ENCODE data around the gene ADAM23.

DNA sequence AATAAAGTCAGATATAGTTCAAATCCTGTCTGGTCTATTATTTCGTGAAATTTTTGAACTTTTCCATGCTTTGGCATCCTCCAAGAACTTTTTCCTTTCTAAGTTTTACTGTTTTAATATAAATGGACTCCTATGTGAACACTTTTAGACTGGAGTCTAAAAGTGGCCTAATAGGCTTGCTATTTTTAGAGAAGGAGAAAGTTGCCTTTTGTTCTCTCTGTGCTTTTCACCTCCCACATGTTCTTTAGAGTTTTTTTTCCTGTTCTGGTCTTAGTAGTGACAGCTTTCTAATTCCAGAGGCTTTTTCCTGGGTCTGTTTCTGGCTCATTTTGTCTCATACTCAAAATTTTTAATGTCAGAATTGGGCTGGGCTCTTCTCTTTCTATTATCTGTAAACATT, 72.2 kb downstream of the ADAM23 start:
- TF ChIP-seq POLR2AphosphoS5 (IDR thresholded peaks at IDR 0.05; ENCODE audit: low read depth) (no peak), STAT1 (IDR thresholded peaks at IDR 0.05; ENCODE audit: unreplicated experiment) (no peak), CTCF (conservative IDR thresholded peaks at IDR 0.05; ENCODE audit: low read depth in 2 of 2) (no peak), EZH2 (IDR thresholded peaks at IDR 0.05; ENCODE audit: low read depth, unreplicated experiment) (no peak)
- TF ChIP-seq, protein P1, sequence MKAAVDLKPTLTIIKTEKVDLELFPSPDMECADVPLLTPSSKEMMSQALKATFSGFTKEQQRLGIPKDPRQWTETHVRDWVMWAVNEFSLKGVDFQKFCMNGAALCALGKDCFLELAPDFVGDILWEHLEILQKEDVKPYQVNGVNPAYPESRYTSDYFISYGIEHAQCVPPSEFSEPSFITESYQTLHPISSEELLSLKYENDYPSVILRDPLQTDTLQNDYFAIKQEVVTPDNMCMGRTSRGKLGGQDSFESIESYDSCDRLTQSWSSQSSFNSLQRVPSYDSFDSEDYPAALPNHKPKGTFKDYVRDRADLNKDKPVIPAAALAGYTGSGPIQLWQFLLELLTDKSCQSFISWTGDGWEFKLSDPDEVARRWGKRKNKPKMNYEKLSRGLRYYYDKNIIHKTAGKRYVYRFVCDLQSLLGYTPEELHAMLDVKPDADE (IDR thresholded peaks at IDR 0.05) = no peak

Measured in GM23338 (cell line).